ENCODE results near the gene PRH2.

PRH2 gene

DNA sequence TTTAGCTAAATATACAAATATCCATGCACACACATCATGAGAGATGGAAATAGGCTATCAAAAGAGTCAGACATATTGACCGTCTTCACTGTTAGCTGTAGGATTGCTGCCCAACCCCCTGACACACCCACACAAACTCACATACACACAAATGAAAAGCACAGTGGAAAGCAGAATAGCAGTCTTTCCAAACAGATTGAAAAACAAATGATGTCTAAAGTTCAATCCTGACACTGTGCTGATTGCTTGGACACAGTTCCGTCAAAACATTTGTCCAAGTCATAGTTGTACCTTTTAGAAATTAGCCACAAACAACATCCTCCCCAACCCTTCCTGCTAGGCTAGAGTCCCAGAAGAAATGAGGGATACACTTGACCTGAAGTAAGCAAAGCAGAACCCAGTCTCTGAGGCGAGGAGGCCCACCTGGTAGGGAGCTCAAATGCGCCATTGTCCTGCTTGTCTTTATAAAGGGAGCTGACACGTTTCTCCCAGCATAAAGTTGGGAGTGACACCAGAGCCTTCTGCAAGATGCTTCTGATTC lies at the start of gene PRH2:
Gene PRH2, plus strand, starts transcription at position 491 of the 541 bp plus-strand sequence. Its CDS starts 38 bp downstream, at position 529.
- no peak for DNase-seq

DNA sequence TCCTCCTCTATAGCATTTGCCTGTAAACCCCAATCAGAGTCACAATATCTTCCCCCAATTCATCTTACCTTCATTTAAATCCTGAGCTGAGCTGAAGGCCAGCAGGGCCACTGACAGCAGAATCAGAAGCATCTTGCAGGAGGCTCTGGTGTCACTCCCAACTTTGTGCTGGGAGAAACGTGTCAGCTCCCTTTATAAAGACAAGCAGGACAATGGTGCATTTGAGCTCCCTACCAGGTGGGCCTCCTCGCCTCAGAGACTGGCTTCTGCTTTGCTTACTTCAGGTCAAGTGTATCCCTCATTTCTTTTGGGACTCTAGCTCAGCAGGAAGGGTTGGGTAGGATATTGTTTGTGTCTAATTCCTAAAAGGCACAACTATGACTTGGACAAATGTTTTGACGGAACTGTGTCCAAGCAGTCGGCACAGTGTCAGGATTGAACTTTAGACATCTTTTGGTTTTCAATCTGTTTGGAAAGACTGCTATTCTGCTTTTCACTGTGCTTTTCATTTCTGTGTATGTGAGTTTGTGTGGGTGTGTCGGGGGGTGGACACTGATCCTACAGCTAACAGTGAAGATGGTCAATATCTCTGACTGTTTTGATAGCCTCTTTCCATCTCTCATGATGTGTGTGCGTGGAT lies 44.8 kb upstream of the PRH2 start, which contains the start of gene PRH1:
Gene PRH1, minus strand, starts transcription at position 170 of the 640 bp plus-strand sequence. Its CDS starts 38 bp downstream, at position 132.
- no peak for DNase-seq

DNA sequence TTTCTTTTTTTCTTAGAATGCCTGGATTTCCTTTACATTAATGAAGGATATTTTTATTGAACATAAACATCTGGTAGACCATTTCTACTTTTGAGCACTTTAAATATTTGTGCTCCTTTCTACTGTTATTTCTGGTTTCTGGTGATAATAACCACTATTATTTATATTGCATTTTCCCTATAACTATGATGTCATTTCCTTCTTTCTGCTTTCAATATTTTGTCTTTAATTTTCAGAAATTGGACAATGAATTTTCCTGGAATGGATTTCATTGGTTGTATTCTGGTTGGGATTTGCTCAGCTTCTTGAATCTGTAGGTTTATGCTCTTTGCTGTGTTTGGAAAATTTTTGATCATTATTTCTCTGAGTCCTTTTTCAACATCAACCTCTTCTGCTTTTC lies 39.8 kb upstream of the PRH2 start:
- DNase-seq: no peak

DNA sequence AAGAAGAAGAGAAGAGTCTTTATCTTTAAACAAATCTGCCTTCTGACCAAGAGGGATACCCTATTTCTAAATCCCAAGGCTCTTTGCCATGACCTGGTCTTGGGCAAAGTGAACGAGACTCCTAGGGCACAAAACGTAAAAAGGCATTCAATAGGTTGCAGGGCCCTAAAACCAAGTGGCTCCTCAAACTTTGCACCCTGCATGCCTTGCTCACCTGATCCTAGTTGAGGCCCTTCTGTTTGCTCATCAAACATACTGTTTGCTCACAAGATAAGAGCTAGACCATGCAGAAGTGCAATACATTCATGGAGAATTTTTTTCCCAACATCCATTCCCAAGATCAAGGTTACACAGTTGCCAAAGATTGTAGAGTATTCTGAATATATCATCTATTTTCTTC lies 37.1 kb upstream of the PRH2 start:
- no peak for DNase-seq

DNA sequence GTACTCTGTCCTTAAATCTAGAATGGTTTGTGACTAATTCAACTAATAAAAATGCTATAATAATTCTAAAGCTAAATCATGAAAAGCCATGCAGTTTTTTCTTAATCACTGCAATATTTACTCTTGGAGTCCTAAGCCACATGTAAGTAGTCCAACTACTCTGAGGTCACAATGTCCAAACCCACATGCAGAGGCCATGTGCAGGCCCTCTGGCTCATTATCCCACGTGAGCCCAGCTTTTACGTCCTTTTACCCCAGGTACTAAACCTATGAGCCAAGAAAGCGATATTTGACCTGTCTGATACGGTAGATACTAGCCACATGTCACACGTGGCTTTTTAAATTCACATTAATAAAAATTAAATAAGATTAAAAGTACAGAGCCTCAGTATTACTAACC lies 32.2 kb upstream of the PRH2 start:
- DNase-seq: no peak

DNA sequence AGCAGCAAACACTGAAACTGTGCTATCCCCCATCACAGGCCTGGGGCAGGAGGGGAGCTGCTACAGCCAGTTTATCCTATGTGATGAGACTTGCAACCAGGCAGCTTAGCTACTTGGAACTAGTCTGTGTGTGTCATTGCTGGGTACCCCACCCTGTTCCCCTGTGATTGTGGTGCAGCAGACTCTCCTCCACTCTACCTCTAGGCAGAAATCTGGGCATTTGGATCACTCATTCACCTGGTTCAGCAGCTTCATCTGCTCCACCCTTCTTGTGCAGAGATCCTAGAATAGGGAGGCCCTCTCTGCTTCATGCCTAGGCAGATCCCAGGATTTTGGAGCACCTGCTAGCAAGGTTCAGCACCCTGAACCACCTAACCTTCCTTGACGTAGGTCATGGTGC lies 28.5 kb upstream of the PRH2 start:
- no peak for DNase-seq

DNA sequence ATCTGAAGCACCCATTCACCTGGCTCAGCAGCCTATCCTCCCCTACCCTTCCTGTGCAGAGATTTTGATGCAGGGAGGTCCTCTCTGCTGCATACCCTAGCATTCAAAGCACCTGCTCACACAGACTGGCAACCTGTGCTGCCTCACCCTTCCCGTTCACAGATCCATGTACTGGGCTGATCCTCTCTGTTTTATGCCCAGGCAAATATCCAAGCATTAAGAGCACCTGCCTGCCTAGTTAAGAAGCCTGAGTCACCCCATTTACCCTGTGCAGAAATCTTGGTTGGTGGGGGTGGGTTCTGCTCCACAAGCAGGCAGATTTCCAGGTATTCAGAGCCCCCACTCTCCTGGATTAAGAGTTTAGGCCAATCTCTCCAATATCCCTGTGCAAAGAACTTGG lies 28.1 kb upstream of the PRH2 start:
- no peak for DNase-seq

DNA sequence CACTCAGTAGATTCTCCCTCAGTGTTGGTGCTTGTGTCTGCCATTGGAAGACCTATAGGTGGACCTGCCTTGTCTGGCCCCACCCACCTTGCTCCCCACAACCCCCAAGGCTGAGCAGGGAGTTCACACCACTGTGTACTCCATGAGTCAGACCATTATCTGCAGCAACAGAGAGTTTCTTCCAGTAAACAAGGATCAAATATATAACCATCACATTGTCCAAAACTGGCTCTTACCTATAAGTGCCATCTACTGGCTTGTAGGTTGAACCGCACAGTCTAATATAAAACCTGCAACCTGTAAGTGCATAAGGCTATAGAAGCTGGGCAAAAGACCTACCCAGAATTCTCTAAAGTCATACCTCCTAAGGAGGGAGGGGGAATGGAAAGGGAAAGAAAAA lies 27.6 kb upstream of the PRH2 start:
- no peak for DNase-seq

DNA sequence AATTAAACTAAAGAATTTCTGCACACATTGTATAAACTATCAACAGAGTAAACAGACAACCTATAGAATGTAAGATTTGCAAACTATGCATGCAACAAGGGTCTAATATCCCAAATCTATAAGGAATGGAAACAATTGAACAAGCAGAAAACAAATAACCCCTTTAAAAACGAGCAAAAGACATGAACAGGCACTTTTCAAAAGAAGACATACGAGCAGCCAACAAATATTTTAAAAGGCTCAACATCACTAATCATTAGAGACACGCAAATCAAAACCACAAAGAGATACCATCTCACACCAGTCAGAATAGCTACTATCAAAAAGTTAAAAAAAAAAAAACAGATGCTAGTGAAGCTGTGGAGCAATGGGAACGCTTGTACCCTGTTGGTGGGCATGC lies 24.4 kb upstream of the PRH2 start:
- DNase-seq: no peak

DNA sequence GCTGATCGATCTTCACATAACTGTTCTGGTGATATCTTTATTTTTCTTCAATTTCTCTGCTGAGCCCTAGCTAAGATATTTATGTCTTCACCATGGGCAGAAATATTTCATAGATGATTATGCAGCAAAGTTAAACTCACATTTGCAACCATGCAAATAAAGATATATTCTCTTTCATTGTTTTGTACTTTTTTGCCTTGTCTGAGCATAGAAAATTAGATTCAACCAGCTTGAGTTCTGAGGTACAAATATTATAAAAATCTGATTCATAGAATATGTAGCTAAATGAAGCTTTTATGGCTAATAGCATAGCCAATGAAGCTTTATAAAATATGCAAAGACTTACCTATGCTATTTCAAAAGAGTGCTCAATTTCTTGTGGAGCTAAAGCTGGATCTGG lies 19.6 kb upstream of the PRH2 start, which contains the start of gene TAS2R13:
Gene TAS2R13, minus strand, starts transcription at position 101 of the 400 bp plus-strand sequence. CDS start 264 bp downstream, outside the sequence.
- no peak for DNase-seq

DNA sequence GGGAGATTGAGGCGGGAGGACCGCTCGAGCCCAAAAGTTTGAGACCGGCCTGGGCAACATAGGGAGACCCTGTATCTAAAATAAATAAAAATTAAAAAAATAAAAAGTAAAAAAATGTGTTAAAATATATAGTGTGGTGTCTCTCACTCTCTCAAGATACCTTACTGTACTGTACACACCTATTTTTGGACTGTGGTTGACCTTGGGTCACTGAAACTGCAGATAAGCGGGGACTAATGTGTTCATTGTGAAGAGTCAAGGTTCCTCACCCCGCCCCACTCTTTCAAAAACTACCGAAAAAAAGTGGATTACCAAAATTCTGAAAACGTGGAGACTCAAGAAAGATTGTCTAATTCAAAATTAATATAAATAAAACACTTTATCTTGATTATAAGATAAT lies 18.7 kb upstream of the PRH2 start:
- no peak for DNase-seq

DNA sequence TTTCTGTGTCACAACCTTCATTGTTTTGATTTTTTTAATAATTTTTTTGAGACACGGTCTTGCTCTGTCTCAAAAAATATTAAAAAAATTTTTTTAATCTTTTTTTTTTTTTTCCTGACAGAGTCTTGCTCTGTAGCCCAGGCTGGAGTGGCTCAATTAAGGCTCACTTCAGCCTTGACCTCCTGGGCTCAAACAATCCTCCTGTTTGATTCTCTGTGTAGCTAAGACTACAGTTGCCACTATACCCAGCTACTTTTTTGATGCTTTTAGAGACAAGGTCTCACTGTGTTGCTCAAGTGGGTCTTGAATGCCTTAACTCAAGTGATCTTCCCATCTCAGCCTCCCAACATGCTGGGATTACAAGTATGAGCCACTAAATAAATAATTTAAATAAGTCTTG lies 9.2 kb upstream of the PRH2 start:
- no peak for DNase-seq

DNA sequence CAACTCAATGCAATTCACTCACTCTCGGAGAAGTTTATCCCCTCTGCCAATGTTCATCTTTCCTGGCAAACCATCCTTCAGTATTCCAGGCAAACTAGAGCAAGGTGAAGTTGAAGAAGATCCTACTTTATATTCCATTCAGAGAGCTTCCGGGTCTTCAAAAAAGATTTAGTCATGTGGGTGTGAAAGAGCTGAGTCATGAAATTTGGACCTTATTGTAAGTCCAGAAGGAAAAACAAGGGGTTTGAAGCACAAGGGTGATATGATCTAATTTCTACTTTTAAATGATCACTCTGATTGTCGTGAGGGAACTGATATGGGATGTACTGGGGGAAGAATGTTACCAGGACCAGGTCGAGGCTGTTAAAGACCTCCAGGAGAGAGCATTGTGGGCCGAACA lies 2.8 kb upstream of the PRH2 start:
- no peak for DNase-seq

DNA sequence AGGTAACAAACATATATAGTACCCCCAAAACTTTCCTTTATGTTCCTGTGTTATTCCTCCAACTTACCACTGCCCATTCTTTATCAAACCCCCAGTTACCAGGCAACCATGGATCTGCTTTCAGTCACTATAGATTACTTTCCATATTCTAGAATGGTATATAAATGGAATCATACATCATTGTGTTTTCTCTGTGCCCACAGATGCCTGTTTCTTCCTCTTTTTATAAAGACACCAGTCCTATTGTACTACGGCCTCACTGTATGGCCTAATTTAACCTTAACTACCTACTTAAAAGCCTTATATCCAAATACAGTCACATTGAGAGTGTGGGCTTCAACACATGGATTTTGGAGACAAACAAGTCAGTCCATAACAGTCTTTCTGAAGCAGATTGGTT lies 7.5 kb downstream of the PRH2 start:
- no peak for DNase-seq

DNA sequence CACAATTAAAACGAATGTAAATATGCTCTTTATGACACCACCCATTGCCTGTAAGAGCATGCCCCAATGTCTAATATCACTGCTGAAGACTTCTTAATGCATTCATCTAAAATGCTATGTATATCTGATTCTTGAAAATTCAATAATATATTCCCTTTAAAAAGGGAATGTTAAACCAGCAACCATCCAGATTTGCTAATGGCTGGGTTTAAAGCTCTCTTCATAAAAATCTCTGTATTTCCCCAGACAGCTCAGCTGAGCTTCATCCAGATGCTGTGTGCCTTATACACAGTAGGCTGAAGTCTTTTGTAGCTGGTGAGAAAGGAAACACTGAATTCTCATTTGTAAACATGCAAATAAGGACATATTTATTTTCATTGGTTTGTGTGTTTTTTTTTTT lies 10.1 kb downstream of the PRH2 start, which contains the start of gene TAS2R14:
Gene TAS2R14, minus strand, starts transcription at position 101 of the 400 bp plus-strand sequence. Its CDS starts 56 bp downstream, at position 45.
- DNase-seq: no peak

DNA sequence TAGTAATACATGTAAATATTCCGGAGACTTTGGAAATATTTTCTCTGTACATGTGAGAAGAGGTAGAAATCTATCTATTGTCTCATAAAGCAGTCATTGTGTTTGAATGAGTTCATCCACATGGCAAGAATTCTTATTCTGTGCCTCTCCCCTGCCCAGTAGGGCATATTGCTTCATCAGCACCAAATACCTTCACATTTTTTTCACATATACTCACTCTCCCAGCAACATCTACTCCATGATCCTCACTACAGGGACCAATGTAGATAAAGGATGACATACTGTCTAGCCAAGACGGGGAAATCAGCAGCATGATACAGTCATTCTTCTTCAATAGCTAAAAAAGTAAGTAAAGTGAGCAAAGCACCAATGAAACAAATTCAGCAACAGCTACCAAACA lies 11.4 kb downstream of the PRH2 start:
- no peak for DNase-seq

DNA sequence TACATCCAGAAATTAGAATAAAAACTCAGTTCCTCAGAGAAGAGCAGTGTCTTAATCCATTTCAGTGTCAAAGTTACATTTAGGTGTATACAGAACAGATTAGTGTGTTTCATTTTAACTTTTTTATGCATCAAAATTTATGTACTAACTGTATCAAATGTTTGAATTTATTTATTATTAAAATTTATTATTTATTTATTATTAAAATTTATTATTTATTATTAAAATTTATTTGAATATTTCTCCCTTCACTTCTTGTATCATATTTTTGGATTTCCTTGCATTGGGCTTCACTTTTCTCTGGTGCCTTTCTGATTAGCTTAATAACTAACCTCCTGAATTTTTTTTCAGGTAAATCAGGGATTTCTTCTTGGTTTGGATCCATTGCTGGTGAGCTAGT lies 12.3 kb downstream of the PRH2 start:
- DNase-seq: no peak

DNA sequence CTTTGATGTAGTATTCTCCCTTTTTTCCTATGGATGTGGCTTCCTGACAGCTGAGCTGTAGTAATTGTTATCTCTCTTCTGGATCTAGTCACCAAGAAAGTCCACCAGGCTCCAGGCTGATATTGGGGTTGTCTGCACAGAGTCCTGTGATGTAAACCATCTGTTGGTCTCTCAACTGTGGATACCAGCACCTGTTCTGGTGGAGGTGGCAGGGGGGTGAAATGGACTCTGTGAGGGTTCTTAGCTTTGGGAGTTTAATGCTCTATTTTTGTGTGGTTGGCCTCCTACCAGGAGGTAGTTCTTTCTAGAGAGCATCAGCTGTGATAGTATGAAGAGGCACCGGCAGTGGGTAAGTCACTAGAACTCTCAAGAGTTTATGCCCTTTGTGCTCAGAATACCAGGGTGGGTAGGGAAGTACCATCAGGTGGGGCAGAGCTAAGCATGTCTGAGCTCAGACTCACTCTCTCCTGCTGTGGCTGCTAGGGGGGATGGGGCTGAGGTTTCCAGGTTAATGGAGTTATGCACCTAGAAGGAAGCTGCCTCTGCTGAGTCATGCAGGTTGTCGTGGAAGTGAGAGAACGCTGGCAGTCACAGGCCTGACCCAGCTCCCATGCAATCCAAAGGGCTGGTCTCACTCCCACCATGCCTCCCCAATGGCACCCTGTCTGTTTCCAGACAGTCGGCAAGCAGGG lies 13.0 kb downstream of the PRH2 start:
- DNase-seq: no peak

DNA sequence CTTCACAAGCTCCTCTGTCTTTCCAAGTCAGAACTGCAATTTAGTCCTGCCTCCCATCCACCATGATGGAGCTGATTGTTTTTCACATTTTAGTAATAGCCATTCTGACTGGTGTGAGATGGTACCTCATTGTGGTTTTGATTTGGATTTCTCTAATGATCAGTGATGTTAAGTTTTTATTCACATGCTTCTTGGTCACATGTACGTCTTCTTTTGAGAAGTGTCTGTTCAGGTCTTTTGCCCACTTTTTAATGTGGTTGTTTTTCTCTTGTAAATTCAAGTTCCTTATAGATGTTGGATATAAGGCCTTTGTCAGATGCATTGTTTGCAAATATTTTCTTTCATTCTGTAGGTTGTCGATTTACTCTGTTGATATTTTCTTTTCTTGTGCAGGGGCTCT lies 14.1 kb downstream of the PRH2 start:
- no peak for DNase-seq

DNA sequence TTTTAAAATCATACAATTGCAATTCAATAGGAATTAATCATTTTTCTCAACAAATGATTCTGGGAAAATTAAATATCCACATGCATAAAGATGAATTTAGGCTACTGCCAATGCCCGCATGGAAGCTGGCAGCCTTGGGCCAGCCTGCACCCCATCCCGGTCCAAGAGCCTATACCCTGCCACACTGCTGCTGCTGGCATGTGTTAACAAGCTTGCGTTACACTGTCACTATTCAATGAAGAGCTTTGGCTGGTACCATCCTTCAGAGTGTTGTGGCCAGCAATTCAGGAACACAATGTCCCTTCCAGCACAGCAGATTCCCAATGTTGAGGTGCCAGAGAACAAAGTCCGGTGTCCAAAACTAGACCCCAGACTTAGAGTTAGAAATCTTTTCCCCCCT lies 23.6 kb downstream of the PRH2 start:
- DNase-seq: peak; percentile 26

DNA sequence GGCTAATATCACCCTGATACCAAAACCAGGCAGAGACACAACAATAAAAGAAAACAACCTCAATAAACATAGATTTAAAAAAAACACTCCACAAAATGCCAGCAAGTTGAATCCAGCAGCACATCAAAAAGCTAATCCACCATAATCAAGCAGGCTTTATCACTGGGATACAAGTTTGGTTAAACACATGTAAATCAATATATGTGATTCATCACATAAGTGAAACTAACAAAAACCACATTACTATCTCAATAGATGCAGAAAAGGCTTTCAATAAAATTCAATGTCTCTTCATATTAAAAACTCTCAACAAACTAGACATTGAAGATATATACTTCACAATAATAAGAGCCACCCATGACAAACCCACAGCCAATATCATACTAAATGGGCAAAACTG lies 27.0 kb downstream of the PRH2 start:
- DNase-seq: no peak

DNA sequence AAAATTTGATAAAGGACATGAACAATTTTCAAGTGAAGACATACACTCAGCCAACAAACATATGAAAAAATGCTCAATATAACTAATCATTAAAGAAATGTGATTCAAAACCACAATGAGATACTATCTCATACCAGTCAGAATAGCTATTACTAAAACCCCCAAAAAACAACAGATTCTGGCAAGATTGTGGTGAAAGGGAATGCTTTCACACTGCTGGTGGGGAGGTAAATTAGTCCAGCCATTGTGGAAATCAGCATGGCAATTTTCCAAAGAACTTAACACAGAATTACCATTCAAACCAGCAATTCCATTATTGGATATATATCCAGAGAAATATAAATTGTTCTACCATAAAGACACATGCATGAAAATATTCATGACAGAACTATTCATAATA lies 28.7 kb downstream of the PRH2 start:
- no peak for DNase-seq

DNA sequence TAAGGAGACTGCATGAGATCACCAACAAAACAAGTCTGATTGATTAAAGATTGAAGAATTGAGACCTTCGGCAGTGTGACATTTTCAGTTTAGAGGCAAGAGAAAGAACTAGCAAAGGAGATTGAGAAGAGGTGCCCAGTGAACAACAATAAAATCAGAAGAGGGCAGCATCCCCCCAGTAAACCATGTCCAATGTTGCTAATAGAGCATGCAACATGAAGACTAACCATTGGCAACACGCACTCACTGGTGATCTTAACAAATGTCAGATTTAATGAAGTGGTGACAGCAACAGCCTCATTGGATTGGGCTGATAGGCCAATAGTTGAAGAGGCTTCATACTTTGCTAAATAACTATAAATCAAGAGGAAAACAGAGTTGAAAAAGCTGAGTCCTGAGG lies 30.8 kb downstream of the PRH2 start:
- peak; percentile 64 for DNase-seq

DNA sequence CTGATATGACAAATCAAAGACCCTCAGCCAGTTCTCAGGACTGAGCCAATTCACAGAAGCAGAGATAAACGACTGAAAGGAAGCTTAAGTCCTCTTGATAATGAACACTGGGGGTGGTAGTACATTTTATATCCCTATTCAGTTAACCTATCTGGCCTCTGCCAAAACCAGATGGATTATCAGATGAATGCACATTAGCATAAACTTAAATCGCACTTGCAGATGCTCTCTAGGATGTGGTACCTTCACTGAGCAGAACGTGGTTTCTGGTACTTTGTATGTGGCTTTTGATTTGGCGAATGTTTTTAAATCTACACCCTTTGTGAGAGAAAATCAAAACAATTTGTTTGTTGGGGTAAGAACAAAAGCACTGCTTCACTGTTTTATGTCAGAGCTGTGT lies 31.2 kb downstream of the PRH2 start:
- no peak for DNase-seq

Measured in midbrain (tissue), 1 donor.